Neural progenitor cell (in vitro differentiated cells): ENCODE data around the gene BRD3.

Experiments used
- EZH2 ChIP-seq: fragments of 200-600 bp; sonication (generic); IDR thresholded peaks from 2 replicates; pipeline ENCODE4 v1.6.1; 2017; ENCODE audit warnings: antibody characterized with exemption, mild to moderate bottlenecking, moderate library complexity
- TF ChIP-seq, protein P1 (sequence below): fragments of 200-600 bp; sonication (generic); IDR thresholded peaks from 2 replicates; pipeline ENCODE4 v1.5.1; 2017; ENCODE audit warnings: antibody characterized with exemption, mild to moderate bottlenecking

DNA sequence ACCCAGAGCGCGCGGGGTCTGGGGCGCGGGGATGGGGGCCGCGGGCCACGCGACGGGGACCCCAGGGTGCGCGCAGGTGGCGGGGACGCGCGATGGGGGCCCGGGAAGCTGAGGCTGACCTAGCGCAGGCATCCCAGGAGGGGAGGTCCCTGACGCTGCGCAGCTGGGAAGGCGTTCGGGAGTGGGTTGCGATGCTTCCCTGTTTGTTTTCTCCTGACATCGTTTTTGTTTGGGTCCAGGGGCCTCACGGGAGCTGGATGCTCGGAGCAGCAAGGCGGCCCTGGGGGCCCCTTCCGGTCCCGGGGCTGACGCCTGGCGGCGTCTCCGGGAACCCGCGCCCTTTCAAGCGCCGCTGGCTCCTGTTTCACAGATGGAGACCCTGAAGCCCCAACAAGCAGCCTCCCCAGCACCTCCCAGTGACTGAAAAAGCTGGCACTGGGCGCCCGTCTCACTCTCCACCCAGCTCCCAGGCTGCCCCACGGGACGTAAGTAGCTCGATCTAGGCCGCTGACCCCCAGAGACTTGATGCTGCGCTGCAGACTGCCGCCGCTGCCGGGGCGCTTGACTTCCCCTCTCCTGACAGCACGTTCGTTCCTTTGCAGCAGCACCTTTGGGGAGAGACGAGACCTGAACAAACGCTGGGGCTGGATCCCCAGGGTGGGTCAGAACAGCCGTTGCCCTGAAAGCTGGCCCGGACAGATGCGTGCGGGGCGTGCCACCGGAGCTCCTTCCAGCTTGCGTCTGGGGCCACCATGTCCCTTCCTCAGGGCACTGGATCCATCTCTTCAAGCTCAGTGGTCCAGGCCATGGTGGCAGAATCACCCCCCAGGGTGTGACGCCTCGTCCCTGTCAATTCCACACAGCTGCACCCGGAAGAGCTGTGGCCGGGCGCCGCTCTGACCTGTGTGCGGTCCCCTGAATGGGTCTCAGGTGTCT, 42.0 kb downstream of the BRD3 start:
- TF ChIP-seq EZH2 = no peak
- TF ChIP-seq, protein P1, sequence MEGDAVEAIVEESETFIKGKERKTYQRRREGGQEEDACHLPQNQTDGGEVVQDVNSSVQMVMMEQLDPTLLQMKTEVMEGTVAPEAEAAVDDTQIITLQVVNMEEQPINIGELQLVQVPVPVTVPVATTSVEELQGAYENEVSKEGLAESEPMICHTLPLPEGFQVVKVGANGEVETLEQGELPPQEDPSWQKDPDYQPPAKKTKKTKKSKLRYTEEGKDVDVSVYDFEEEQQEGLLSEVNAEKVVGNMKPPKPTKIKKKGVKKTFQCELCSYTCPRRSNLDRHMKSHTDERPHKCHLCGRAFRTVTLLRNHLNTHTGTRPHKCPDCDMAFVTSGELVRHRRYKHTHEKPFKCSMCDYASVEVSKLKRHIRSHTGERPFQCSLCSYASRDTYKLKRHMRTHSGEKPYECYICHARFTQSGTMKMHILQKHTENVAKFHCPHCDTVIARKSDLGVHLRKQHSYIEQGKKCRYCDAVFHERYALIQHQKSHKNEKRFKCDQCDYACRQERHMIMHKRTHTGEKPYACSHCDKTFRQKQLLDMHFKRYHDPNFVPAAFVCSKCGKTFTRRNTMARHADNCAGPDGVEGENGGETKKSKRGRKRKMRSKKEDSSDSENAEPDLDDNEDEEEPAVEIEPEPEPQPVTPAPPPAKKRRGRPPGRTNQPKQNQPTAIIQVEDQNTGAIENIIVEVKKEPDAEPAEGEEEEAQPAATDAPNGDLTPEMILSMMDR = peak; percentile 52
